HG03280 (cell line): ENCODE measurements around the gene FHL2.

Experiments used
- ATAC-seq: cut with Tn5 transposase; IDR thresholded peaks from one replicate; pipeline ENCODE4 v1.9.1; 2021; ENCODE audit warnings: mild to moderate bottlenecking, moderate library complexity; ENCODE audit not compliant: unreplicated experiment

Gene FHL2

DNA sequence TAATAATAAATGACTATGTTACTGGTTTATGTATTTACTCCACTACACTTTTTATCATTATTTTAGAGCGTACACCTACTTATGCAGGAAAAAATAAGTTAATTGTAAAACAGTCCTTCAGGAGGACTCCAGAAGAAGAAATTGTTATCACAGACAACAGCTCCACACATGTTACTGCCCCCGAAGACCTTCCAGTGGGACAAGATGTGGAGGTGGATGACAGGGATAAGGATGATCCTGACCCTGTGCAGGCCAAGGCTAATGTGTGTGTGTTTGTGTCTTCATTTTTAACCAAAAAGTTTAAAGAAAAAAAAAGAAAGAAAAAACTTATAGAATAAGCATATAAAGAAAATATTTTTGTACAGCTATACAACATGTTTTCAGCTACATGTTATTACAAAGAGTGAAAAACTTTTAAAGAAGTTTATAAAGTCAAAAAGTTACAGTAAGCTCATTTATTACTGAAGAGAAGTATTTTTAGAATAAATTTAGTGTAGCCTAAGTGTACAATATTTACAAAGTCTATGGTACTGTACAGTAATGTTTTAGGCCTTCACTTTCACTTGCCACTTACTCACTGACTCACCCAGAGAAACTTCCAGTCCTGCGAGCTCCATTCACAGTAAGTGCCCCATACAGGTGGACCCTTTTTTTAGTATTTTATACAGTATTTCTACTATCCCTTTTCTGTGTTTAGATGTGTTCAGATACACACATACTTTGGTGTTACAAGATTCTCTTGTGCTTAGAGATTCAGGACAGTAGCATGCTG lies 76.8 kb downstream of the FHL2 start:
- ATAC-seq = no peak

- no peak for ATAC-seq
Measured at GRCh38 chr2:105320651-105321215, 78.1 kb downstream of the FHL2 start.

DNA sequence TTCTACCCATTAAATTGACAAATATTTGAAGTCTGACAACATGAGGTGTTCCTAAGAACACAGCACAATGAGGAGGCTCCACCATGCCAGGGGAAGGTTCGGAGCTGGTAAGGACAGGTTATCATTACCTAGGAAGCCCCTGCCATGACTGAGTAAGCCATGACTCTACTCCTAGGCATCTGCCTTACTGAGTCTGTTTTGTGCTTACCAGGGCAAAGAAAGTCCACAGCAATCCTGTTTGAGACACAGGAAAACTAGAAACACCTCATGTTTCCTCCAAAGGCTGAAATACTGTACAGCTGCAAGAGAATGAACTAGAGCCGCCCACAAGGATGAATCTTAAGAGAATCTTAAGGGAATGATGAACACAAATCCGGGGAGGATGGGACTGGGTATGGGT lies 80.9 kb downstream of the FHL2 start:
- ATAC-seq = no peak

- peak; percentile 50 for ATAC-seq
Measured at GRCh38 chr2:105315314-105315713, 83.5 kb downstream of the FHL2 start.

GRCh38 chr2:105313877-105314276 lies 85.0 kb downstream of the FHL2 start:
- no peak for ATAC-seq
